SIG-M5 (cell line): ENCODE results near the gene ZNF428.
A peak's percentile ranks its signal among the peaks of the same experiment; 100 is the strongest.
"Not testable (repeated sequence)": the region's sequence is repeated elsewhere in the genome, so short reads cannot be mapped to it uniquely, and the experiment has no call there.

Source experiments
- DNase-seq: peaks from one replicate; lab custom pipeline; 2025; lab: John Stamatoyannopoulos, UW

Gene ZNF428

DNA sequence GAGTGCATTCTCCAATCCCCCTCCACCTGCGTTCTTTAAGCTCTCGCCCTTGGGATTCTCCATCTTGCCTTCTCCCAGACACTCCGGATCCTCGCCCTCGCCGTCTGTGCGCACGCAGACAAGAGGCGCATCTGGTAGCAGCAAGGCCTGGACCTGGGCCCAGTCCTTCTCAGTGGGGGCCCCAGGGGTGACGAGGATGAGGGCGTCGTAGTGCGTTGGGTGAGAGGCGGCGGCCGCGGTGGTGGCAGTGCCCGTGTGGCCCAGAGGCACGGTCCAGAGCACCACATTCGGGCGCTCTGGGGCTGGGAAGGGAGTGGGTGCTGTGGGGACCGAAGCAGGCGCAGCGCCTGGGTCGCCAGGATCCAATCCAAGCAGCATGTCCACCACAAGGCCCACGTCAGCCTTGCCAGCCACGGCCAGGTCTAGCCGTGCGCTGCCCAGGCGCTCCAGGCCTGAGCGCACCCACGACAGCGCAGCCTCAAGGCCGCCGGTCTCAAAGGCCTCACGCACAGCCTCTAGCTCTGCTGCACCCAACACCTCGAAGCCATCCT, 26.6 kb downstream of the ZNF428 start:
- DNase-seq: no peak

DNA sequence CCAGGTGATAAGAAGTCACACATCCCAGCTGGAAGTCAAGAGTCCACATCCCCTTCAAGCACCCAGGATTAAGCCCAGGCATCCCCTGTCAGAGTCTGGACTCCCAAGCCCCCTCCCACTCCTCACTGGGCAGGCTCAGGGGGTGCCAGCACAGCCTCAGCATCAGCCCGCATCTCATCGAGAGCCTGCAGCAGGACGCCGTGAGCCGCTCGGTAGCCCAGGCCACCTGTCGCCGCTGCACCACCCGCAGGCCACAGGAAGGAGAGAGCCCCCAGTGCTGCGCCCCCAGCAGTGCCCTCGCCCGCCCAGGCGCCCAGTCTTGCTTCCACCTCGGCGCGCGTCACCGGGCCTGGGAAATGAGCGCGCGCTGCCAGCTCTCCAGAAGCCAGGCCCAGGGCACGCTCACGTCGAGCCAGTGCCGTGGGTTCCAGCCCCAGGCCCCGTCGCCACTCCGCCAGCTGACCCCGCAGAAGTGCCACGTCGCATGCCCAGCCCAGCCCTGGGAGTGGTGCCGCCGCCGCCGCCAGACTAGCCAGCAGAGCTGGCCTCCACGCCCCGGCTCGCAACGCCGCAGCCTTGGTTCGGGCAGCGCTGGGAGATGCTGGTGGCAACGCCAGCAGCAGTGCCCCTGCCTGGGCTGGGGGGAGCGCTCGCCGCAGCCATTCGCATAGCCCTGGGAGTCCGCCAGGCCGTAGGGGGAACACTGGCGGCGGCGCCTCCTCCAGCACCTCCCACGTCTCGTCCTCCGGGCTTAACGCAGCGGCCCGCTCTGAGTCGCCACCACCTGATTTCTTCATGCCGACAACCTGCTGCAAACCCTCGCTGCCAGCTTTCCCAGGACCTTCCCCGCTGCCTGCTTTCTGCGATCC, 27.3 kb downstream of the ZNF428 start:
- DNase-seq: no peak

DNA sequence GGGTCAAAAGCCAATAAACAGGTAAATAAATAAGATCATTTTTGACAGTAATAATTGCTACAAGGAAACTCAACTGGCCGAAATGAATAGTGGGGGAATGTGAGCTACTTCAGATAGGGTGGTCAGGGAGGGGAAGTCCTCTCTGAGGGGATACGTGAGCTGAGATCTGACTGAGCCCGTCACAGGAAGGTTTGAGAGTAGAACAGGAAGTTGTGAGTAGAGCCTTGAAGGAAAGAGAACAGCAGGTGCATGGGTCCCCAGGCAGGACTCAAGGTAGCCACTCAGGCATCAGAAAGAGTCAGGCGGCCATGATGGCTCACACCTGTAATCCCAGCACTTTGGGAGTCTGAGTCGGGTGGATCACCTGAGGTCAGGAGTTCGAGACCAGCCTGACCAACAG, 29.8 kb downstream of the ZNF428 start:
- no peak for DNase-seq

DNA sequence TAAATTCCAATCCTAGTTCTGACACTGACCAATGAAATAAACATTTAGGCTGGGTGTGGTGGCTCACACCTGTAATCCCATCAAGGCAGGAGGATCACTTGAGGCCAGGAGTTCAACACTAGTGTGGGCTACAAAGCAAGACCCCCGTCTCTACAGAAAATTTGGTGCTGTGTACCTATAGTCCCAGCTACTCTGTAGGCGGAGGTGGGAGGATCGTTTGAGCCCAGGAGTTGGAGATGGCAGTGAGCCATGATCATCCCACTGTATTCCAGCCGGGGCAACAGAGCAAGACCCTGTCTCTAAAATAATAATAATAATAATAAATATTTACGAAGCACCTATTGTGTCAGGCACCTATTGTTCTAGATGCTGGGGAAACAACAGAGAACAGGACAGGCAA, 30.2 kb downstream of the ZNF428 start:
- no peak for DNase-seq

DNA sequence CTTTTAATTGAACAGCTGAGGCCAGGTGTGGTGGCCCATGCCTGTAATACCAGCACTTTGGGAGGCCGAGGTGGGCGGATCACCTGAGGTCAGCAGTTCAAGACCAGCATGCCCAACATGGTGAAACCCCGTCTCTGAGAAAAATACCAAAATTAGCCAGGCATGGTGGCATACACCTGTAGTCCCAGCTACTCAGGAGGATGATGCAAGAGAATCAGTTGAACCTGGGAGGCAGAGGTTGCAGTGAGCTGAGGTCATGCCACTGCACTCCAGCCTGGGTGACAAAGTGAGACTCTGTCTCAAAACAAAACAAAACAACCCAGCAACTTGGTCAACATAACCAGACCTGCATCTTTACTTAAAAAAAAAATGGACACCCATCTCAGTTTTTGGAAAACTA, 32.4 kb downstream of the ZNF428 start:
- not testable (repeated sequence) for DNase-seq

DNA sequence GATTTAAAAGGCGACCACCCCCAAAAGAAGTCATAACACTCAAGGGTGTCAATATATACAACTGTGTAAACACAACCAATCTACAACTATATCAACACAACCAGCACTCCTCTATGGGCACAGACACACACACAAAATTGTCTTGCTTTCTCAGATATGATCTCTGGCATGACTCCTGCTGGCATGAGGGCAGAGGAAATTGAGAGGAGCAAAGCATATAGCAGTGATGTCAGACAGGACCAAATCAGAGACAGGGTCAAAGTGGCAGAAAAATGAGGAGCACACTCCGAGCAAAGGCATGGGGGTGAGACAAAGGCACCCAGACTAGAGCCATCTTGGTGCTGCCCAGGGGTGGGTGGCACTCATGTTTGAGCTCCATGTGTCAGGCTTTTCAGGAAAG, 33.1 kb downstream of the ZNF428 start:
- no peak for DNase-seq

DNA sequence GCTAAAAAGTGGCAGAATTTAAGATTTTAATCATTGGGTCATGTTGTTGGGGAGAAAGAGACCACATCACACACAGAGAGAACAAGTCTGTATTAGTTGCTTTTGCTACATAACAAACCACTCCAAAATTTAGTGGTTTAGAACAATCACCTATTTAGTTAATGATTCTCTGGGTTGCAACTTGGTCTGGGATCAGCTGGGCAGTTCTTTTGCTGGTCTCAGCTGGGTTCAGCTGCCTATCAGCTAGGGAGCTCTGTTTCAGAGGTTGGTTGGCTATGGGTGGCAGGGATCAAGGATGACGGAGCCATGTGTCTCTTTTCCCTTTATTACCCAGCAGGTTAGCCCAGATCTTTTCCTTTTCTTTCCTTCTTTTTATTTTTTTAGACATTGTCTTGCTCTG, 34.9 kb downstream of the ZNF428 start:
- DNase-seq: no peak

DNA sequence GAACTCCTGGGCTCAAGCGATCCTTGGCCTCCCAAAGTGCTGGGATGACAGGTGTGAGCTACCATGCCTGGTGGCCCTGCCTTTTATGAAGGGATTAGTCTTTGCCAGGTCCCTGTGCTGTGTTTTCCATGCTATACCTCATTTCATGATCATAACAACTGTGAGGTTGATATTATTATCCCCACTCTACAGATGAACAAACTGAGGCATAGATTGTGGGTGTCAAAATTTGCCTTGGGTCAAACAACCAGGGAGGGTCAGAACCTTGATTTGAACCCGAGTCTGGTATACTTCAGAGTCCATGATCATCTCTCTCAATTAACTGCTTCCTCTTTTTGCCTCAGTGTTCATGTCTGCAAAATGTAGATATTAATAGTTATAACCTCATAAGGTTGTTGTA, 36.9 kb downstream of the ZNF428 start:
- DNase-seq: no peak

DNA sequence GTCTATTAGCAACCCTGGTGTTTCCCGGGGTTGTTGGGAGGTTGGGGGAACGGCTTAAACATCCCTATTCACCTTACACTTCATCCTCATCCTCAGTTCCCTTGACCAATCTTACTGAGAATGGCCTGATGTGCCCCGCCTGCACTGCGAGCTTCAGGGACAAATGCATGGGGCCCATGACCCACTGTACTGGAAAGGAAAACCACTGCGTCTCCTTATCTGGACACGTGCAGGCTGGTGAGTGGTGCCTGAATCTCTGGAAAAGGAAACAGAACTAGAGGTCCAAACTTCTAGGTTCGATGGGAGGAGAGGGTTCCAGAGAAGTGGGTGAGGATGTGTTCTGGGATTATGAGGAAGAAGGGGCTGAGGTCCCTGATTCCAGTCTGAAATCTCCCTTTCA, 38.0 kb downstream of the ZNF428 start:
- DNase-seq: no peak

DNA sequence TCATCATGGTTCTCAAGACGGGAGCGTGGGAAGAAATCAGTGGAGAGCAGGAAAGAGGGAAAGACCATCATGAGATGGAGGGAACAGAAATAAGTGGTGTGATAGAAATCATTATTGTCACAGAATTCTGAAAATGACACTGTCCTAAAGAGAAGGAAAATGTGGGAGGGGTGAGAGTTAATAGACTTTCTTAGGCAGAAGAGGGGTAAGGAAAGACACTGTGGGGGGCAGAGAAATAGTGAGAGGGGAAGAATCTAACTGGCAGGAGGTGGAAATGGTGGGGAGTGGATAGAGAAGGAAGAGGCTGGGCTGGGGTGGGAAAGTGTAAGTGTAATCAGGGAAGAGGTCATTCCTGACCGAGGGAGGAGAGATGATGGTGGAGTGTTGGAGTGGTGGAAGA, 40.6 kb downstream of the ZNF428 start:
- DNase-seq: no peak

DNA sequence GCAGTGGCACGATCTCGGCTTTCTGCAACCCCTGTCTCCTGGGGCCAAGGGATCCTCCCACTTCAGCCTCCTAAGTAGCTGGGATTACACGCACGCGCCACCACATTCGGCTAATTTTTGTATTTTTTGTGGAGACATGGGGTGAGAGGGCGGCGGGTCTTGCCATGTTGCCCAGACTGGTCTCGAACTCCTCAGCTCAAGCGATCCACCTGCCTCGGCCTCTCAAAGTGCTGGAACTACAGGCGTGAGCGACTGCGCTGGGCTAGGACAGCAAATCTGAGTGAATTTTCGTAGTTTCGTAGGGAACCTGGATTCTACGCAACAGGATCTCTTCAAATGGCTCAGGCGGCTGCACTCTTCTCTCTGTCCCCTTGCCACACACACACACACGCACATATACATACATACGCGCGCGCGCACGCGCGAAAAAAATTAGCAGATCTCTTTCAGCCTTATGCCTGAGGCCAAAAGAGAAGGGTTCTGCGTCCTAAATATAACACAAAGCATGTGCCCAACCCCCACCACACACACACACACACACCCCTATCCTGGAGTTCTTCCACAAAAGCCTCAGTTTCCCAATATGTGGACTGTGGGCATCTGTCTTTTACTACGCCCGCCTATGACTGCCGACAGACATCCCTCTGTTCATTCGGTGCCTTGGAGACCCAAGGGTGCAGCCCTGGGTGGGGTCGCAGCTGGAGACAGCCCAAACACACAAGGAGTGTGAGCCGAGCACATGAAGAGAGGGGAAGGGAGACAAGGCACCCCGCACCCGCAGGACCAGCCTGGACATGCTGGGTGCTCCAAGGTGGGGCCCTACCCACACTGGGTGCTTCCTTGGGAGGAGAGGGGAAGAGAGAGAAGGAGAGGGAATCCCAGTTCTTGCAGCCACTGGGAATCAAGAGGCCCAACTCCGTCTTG, 43.2 kb downstream of the ZNF428 start:
- no peak for DNase-seq

DNA sequence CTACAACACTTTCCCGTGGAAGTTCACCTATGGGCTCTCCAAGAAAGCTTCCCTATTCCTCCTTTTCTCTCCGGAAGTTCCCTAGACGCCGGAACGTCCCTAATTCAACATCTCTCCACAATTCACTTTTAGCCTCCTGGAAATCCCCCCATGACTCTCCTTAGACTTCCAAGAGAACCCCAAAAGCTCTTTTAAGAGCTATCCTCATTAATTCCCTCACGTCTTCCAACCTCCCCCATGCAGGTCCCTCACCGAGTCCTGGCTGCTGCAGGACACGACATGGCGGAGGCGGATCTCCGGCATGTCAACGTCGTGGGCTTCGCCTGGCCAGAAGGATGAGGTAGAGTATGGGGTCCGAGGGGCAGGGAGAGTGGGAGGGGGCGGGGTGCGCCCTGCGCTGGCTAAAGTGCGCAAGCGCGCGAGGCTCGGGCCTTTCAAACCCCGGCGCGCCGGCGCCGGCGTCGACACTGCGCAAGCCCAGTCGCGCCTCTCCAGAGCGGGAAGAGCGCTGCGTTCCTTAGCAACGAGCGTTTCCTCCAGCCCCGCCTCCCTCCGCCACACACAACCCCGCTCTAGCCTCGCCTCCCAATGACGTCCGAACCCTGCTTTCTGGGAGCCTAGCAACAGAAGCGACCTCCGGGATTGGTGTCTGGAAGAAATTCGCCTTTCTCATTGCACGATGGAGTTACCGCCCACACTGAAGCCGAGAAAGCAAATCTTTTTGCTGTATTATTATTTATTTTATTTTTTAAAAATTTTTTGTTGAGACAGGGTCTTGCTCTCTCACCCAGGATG, 44.1 kb downstream of the ZNF428 start, which contains the start of the genes PINLYP and XRCC1:
PINLYP (plus strand) TSS at position 646 of the 795 bp plus-strand sequence. CDS start 1,391 bp downstream, outside the sequence.
XRCC1 (minus strand) TSS at position 372 of the 795 bp plus-strand sequence; CDS start at position 303, 69 bp downstream.
- DNase-seq: peak; percentile 82

DNA sequence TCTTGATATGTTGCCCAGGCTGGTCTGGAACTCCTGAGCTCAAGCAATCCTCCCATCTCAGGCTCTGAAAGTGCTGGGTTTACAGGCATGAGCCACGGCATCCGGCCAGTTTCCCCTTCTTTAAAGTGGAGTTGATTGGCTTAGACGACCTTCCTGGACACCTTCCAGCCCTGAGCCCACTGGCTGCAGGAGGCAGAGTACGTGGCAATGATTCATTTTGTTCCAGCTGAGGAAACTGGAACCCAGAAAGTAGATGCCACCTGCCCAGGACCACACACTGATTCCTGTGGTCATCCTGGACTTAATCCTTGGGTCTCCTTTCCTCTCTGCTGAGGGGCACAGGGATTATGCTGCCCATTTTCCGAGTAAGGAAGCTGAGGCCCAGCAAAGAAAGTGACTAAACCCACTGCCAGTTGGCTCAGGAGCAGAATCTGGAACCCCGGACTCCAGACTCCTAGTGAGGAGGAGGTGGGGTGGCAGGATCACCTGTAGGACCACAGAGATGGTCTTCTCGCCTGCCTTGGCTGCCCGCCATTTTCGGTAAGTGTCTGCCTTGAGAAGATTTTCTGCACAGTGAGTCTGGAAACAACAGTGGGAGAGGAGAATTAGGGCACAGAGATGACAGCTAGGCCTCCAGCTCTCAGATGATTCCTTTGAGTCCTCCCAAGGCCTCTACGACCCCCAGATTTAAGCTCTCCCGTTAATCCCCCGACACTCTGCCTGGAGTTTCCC, 44.8 kb downstream of the ZNF428 start:
- no peak for DNase-seq

DNA sequence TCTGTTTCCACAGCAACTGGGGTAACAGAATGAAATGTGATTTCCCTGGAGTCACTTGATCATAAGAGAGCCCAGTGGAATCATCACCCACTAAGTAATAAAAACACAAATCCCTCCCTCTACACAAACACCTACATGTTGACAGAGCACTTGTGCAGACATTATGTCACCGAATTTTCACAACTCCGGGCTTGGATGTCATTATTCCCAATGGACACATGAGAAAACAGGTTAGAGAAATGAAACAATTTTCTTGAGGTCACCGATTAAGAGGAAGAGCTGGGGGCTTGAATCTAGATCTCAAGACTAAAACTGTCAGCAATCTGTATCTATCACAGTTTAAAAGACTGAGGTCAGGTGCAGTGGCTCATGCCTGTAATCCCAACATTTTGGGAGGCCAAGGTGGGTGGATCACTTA, 47.2 kb downstream of the ZNF428 start:
- DNase-seq: no peak

DNA sequence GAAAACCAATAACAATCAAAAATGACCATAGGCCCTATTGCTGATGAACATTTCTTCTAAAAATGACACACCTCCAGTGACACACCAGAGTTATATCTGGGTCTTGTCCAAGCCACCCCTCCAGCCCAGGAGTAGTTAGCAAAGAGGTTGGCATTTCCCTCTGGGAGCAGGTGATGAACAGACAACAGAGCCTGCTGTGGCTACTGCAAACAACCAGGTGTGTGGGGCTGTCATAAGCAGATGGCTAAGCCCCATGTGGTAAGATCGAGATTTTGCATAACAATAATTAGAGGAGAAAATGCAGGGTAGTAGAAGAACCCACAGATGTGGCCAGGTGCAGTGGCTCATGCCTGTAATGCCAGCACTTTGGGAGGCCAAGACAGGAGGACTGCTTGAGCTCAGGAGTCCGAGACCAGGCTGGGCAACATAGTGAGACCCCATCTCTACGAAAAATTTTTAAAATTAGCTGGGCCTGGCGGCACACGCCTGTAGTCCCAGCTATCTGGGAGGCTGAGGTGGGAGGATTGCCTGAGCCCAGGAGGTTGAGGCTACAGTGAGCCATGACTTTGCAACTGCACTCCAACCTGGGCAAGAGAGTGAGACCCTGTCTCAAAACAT, 49.1 kb downstream of the ZNF428 start:
- no peak for DNase-seq

DNA sequence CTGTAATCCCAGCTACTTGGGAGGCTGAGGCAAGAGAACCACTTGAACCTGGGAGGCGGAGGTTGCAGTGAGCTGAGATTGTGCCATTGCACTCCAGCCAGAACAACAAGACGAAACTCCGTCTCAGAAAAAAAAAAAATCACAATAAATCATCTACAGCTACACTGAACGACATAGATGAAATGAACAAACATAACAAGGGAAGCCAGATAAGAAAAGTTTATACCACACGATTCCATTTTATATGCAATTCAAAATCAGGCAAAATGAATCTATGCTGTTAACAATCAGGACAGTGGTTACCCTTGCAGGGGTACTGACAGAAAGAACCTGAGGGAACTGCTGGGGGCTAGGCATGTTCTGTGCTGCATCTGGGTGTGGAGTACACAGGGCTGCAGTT, 49.8 kb downstream of the ZNF428 start:
- no peak for DNase-seq

DNA sequence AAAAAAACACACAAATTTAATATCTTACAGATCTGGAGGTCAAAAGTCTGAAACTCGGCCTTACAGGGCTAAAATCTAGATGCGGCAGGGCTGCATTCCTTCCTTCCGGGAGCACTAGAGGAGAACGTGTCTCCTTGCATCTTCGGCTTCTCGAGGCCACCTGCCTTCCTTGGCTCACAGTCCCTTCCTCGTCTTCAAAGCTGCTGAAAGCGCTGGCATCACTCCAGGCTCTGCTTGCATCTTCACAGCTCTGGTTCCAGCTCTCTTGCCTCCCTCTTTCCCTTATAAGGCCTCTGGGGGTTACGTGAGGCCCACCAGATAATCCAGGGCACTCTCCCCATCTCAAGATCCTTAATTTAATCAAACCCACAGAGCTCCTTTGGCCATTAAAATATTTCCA, 54.6 kb downstream of the ZNF428 start:
- no peak for DNase-seq

DNA sequence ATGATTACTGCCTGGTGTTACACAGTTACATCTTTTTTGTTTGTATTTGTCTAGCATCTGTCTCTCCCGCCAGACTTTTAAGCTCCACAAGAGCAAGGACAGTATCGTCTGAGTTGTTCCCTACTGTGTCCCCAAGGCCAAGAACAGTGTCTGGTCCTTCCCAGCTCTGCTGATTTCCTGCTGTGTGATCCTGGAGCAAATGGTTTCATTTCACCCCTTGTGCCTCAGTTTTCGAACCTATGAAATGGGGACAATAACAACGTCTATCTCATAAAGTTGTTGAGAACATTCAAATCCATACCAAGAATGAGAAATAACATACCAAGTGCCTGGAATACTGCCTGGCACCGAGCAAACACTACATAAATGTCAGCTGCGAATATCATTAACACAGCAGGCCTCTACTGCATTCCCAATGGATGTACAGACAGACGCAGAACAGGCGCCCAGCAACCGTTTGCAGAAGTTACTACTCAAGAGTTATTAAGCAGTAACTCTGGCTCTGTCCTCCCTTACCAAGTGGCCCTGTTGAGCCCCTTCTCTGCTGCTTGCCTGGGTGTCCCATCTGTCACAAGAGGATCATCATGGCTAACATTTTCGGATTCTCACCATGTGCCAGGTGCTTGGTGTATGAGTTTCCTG, 55.5 kb downstream of the ZNF428 start:
- no peak for DNase-seq

DNA sequence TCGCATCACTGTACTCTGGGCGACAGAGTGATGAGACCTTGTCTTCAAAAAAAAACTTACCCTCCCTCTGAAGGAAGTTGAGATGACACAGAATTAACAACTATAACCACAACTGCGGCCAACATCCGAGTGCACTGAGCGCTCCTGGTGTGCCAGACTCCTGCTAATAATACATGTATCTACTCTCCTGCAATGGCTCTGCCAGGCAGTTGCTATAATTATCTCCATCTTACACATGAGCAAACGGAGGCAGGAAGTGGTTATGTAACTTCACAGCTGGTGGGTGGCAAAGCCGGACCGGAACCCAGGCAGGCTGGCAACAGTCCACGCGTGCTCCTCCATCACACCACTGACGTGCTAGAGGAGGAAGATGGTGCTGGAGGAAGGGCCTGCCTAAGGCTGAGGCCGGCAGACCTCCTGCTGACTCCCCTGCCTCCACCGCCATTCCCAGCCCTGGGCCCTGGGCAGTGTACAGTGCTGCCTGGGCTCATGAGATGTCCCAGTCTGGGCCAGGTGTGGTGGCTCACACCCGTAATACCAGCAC, 56.7 kb downstream of the ZNF428 start:
- peak; percentile 96 for DNase-seq

DNA sequence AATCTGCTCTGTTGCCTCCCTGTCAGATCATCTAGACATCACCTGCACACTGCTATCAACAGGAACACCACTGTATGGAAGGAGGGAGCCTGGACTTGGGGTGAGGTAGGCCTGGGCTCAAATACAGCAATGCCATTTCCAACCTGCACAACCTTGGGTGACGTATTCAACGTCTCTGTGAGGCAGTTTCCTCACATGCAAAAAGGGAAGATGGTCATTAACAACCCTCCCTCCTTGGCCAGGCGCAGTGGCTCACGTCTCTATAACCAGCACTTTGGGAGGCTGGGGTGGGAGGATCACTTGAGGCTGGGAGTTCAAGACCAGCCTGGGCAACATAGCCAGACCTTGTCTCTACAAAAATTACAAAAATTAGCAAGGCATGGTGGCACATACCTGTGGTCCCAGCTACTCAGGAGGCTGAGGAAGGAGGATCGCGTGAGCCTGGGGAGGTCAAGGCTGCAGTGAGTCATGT, 57.2 kb downstream of the ZNF428 start:
- DNase-seq: no peak
